A673 (cell line): ENCODE measurements around the gene LRRTM2. TPM values are rescaled to one million over a fixed set of nuclear protein-coding genes. Genes with fewer than 3 reads are reported as not detected.

ENCODE experiments used
- BruUV-seq: library from RNA; stranded (reverse); fragments of 400-500 nt; replicated peaks from 2 replicates; lab custom pipeline; 2021; lab: Mats Ljungman, UMichigan
- CTCF ChIA-PET: fragments of 300-600 bp; sonication (Branson Sonifier 250); formaldehyde crosslinking; loops from one replicate; lab custom pipeline; 2022; ENCODE audit warnings: antibody characterized with exemption; lab: Charles Lee
- POLR2A ChIA-PET: fragments of 300-600 bp; sonication (Branson Sonifier 250); formaldehyde crosslinking; loops from one replicate; lab custom pipeline; 2022; ENCODE audit warnings: antibody characterized with exemption; ENCODE audit not compliant: low non-redundant PET; lab: Charles Lee
- DNase-seq: peaks from one replicate; pipeline ENCODE4 v3.0.0-alpha.2; 2015; ENCODE audit warnings: low spot score
- H3K27ac ChIP-seq: fragments of 200-600 bp; sonication (generic); 2 replicates; pipeline ENCODE4 v1.5.1; 2016; ENCODE audit warnings: mixed run types, low read depth, mild to moderate bottlenecking, mixed read lengths, antibody characterized with exemption, low read length; ENCODE audit not compliant: poor library complexity, severe bottlenecking
- H3K27me3 ChIP-seq: fragments of 200-600 bp; sonication (generic); replicated peaks from 2 replicates; pipeline ENCODE4 v1.6.1; 2017; ENCODE audit warnings: mixed run types, low read depth, mild to moderate bottlenecking, mixed read lengths, antibody characterized with exemption, low read length; ENCODE audit not compliant: insufficient read depth, poor library complexity
- H3K36me3 ChIP-seq: fragments of 200-600 bp; sonication (generic); 2 replicates; pipeline ENCODE4 v1.6.1; 2016; ENCODE audit warnings: mixed run types, mild to moderate bottlenecking, mixed read lengths, antibody characterized with exemption, low read length; ENCODE audit not compliant: insufficient read depth, poor library complexity, severe bottlenecking
- H3K4me1 ChIP-seq: fragments of 200-600 bp; sonication (generic); 2 replicates; pipeline ENCODE4 v1.6.1; 2017; ENCODE audit warnings: mixed run types, mild to moderate bottlenecking, mixed read lengths, antibody characterized with exemption, low read length; ENCODE audit not compliant: insufficient read depth, poor library complexity, severe bottlenecking
- H3K4me3 ChIP-seq: fragments of 200-600 bp; sonication (generic); 2 replicates; pipeline ENCODE4 v1.5.1; 2016; ENCODE audit warnings: low read depth, mixed run types, mild to moderate bottlenecking, mixed read lengths, low read length; ENCODE audit not compliant: poor library complexity, severe bottlenecking
- H3K9me3 ChIP-seq: fragments of 200-600 bp; sonication (generic); 2 replicates; pipeline ENCODE4 v1.6.1; 2016; ENCODE audit warnings: mixed run types, low read depth, mild to moderate bottlenecking, mixed read lengths, antibody characterized with exemption, low read length; ENCODE audit not compliant: poor library complexity, severe bottlenecking
- EZH2 ChIP-seq: fragments of 200-600 bp; sonication (generic); IDR thresholded peaks from 2 replicates; pipeline ENCODE4 v1.6.1; 2017; ENCODE audit warnings: borderline replicate concordance, low read depth, mild to moderate bottlenecking, mixed read lengths, antibody characterized with exemption, low read length; ENCODE audit not compliant: poor library complexity, severe bottlenecking
- intact Hi-C: fragments of 100-400 bp; cut with micrococcal nuclease; formaldehyde crosslinking; loops from one replicate; pipeline ENCODE4 v1.10.0; 2022; ENCODE audit not compliant: unreplicated experiment
- total RNA-seq: library from RNA; stranded (reverse); gene quantifications from 2 replicates; pipeline ENCODE4 v1.2.3, GENCODE V29; 2021
- TF ChIP-seq, protein P1 (sequence below): fragments of 300-800, 200-600 bp; sonication (generic); conservative IDR thresholded peaks from 2 replicates; pipeline ENCODE4 v1.5.1; 2017; ENCODE audit warnings: low read depth, mild to moderate bottlenecking, antibody characterized with exemption, low read length, moderate library complexity, mixed read lengths

LRRTM2 gene
- total RNA-seq, 1 experiment from 2014 or later: 0.67 TPM

- BruUV-seq: no TSS peak
- H3K27me3 ChIP-seq: no peaks in the 10 kb centered on the region
- H3K36me3 ChIP-seq: peaks cover 13% of the 10 kb centered on the region
- no peak for DNase-seq
- H3K27ac ChIP-seq: no peak overlapping the region
- intact Hi-C loops: no loop called here
- no peaks in the 10 kb centered on the region for H3K9me3 ChIP-seq
- CTCF ChIA-PET: no interaction called here
- peaks cover 15% of the 10 kb centered on the region for H3K4me1 ChIP-seq
- H3K4me3 ChIP-seq: no peak overlapping the region
- POLR2A ChIA-PET: no interaction called here
- TF ChIP-seq, protein P1, sequence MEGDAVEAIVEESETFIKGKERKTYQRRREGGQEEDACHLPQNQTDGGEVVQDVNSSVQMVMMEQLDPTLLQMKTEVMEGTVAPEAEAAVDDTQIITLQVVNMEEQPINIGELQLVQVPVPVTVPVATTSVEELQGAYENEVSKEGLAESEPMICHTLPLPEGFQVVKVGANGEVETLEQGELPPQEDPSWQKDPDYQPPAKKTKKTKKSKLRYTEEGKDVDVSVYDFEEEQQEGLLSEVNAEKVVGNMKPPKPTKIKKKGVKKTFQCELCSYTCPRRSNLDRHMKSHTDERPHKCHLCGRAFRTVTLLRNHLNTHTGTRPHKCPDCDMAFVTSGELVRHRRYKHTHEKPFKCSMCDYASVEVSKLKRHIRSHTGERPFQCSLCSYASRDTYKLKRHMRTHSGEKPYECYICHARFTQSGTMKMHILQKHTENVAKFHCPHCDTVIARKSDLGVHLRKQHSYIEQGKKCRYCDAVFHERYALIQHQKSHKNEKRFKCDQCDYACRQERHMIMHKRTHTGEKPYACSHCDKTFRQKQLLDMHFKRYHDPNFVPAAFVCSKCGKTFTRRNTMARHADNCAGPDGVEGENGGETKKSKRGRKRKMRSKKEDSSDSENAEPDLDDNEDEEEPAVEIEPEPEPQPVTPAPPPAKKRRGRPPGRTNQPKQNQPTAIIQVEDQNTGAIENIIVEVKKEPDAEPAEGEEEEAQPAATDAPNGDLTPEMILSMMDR: no peak
- no peak for TF ChIP-seq EZH2
Measured at GRCh38 chr5:138884094-138884493, 9.0 kb upstream of the LRRTM2 start.

GRCh38 chr5:138883211-138883610, 8.1 kb upstream of the LRRTM2 start:
- no TSS peak for BruUV-seq
- intact Hi-C loops: no loop called here
- TF ChIP-seq, protein P1: no peak
- TF ChIP-seq EZH2: no peak
- Histone ChIP-seq H3K9me3 (no peaks in the 10 kb centered on the region), H3K36me3 (peaks cover 6% of the 10 kb centered on the region), H3K4me1 (peaks cover 20% of the 10 kb centered on the region), H3K27me3 (no peaks in the 10 kb centered on the region), H3K27ac (no peak overlapping the region), H3K4me3 (no peak overlapping the region)
- peak; percentile 22 for DNase-seq
- ChIA-PET CTCF (interaction anchor here (0.6 kb wide), 1 partner anchor 131 kb away, joined by 3 read pairs; no protein-coding TSS in a partner anchor), POLR2A (no interaction called here)

DNA sequence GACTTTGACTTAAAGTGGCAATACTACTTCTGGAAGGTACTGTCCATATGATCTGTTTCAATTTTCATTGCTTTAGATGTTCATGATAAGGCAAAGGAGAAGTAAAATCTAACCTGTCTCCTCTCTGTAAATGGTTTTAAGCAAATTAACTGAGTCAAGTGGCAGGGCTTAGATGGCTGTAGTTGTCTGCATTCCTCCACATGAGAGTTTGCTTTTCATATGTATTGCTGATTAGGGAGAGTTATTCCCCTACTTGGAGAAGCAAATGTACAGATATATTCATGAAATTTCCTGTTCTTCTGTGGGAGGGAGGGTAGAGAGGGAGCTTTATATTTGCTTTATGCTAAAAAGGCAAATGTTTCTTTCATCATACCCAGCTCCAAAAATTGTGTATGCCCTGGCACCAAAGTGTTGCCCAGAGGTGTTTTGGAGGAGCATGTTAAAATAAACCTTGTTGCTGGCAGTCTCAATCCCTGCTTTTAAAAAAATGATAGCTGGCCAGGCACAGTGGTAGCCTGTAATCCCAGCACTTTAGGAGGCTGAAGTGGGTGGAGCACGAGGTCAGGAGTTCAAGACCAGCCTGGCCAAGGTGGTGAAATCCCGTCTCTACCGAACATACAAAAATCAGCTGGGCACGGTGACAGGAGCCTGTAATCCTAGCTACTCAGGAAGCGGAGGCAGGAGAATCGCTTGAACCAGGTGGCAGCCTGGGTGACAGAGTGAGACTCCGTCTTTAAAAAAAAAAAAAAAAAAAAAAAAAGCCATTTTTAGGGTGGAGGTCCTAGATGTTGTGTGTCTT, 3.5 kb upstream of the LRRTM2 start:
- H3K4me1 ChIP-seq: peaks cover 36% of the 10 kb centered on the region
- H3K27ac ChIP-seq: no peak overlapping the region
- intact Hi-C loops: no loop called here
- ChIA-PET CTCF (no interaction called here), POLR2A (interaction anchor here (0.5 kb wide), 1 partner anchor 44 kb away, joined by 12 read pairs; no protein-coding TSS in a partner anchor)
- no peak overlapping the region for H3K4me3 ChIP-seq
- H3K9me3 ChIP-seq: no peaks in the 10 kb centered on the region
- TF ChIP-seq EZH2: no peak
- TF ChIP-seq, protein P1: no peak
- BruUV-seq: no TSS peak
- no peak for DNase-seq
- no peaks in the 10 kb centered on the region for H3K27me3 ChIP-seq
- H3K36me3 ChIP-seq: no peaks in the 10 kb centered on the region
